Activated T-cell treated with anti-CD3 and anti-CD28 coated beads for 4 hours (primary cell): Measurements from ENCODE around the gene WNT7A.

Experiments
- DNase-seq: peaks from one replicate; pipeline ENCODE4 v3.0.0-alpha.2; 2020

WNT7A gene

DNA sequence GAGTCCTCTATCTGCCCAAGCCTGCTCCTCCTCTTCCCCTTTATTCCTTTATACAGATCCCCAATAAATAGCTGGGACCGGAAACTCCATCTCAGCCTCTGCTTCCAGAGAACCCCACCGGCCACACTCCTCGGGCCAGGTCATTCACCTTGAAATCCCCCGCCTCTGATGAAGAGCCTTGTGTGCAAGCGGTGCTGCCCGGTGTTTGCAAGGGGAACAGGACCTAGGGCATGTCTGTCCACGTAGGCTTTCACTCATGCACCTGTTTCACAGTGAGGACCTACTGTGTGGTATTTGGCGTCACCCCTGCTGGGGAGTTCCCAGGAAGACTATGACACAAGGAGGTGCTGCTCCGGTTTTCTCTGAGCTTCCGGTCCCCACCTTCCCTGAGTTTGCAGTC is 54.0 kb downstream of the WNT7A start:
- no peak for DNase-seq

DNA sequence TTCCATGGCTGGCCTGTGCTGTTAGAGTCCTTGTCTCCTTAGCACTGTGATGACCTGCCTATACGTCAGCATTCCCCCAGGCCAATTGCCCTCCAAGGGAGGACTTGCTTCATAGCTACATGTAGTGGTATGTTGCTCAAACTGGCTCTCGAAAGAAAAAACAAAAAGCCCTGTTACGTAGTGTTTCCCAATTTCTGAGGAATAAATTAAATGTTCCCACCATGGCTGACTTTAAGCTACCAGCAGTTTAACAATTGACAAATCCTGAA is 54.6 kb downstream of the WNT7A start:
- no peak for DNase-seq

- no peak for DNase-seq
Measured at GRCh38 chr3:13824521-13825310, 55.2 kb downstream of the WNT7A start.

GRCh38 chr3:13823692-13824091 is 56.2 kb downstream of the WNT7A start:
- no peak for DNase-seq

DNA sequence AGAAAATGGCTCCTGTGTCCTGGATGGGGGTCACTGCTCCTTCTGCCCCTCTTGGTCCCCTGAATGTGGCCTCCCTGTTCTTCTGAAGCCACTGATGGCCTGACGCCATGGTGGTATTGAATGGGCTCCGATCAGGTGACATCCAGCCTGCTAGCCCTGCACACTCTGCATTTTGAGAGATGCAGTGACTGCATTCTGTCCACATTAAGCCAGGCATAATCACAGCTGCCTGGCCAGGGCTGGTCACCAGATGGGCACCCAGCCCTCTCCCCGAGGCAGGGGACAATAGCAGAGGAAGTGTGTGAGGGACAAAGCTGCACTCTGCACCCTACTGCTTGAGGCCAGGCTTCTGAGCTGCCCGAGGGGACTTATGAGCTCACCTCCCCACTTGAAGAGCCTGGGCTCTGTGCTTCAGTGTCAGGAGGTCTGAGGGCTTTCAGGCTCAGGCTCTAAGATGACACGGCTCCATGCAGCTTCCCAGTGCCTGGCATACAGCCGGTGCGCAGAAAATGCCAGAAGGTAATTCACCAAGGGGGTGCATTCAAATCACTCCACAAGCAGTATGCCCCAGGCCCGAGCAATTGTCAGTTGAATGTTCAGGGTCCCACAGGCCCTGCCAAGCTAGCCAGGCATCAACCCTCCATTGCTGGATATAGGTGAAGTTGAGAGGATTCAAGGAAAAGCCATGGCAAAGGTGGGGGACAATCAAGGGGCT is 56.8 kb downstream of the WNT7A start:
- DNase-seq: no peak

DNA sequence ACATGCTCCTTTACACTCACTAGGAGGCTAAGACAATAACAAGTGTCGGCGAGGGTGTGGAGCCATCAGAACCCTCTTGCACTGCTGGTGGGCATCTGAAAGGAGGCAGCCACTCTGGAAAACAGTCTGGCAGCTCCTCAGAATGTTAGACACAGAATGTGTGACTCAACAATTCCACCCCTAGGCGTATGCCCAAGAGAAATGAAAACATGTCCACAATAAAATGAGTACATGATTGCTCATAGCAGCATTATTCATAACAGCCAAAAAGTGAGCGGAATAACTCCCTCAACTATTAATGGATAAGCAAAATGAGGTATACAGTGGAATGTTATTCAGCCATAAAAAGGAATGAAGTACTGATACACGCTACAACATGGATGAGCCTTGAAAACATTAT is 57.8 kb downstream of the WNT7A start:
- no peak for DNase-seq

DNA sequence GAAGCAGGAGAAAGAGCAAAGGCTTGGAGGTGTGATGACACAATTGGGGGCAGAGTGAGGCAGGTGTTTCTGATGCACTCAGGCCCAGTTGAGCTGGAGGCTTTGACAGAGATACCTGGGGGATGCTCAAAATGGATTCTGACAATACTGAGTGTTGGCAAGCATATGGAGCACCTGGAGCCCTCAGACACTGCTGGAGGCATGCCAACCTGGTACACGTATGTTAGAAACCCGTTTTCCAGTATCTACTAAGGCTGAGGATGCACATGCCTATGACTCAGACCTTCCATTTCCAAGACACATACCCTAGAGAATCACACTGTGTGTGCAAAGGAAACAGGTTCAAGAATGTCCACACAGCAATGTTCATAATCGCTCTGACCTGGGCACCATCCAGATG is 58.7 kb downstream of the WNT7A start:
- DNase-seq: no peak

DNA sequence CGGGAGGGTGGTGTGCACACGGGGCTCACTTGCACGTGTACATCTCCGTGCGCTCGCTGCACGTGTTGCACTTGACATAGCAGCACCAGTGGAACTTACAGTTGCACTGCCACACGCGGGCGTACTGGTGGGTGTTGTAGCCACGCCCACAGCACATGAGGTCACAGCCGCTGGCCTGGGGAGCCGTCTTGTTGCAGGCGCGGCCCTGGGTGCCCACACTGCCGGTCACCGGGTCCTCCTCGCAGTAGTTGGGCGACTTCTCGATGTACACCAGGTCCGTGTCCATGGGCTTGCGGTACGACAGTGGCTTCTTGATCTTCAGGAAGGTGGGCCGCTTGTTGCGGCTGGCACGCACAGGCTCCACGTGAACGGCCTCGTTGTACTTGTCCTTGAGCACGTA is 61.0 kb downstream of the WNT7A start:
- DNase-seq: no peak

DNA sequence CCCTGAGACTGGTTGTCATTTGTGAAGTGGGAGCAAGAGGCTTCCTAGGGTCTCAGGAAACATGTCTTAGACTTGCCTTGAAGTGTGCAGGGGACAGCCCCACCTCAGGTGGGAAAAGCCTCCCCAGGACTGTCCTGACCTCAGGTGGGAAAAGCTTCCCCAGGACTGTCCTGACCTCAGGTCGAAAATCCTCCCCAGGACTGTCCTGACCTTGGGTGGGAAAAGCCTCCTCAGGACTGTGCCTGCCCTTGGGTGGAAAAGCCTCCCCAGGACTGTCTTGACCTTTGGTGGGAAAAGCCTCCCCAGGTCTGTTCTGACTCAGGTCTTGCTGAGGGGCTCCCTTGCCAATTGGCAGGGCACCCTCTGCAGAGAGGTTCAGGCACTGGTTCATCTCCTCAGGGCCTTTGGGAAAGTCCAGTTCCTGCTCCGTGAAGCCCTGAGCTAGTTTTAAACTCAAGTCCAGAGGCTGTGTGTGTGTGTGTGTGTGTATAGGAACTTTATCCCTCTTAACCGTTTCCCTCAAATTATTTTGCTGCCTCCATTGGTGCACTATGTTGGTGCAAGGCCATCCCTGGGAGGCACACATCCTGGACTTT is 64.7 kb downstream of the WNT7A start:
- DNase-seq: no peak

DNA sequence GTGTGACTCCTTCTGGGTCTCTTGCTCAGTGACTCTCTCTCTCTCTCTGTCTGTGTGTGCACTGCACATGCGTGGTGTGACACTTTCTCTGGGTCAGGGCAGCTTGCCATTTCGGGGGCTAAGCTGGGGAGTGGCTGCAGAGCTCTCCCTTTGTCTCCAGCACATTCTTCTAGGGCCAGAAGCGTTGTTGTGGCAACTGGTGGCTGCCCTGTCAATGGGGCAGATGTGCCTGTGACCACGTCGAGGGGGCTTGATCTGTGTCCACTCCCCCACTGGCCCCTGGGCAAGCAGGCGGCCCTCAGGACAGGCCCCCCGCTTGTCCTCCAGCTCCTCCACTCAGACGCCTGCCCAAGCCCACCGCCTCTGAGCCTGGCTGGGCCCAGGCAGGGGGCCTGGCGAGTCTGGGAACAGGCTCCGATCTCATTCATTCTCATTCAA is 67.8 kb downstream of the WNT7A start:
- DNase-seq: no peak

DNA sequence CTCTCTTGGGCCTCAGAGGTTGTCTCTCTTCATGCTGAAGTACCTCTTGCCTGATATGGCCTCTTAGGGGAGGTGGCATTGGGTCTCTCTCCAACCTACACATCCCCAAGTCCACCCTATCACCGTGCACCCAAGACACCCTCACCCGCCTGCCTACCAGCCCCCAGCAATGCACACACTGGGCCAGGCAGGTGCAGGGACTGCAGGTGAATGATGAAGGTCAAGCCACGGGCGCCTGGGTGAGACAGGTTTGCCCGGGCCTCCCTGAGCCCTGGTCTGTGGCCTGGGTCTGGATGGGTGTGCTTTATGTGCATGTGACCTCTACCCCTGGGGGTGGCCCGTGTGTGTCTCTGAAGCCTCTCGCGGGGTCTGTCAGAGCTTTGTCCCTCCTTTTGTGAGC is 68.3 kb downstream of the WNT7A start:
- DNase-seq: no peak

DNA sequence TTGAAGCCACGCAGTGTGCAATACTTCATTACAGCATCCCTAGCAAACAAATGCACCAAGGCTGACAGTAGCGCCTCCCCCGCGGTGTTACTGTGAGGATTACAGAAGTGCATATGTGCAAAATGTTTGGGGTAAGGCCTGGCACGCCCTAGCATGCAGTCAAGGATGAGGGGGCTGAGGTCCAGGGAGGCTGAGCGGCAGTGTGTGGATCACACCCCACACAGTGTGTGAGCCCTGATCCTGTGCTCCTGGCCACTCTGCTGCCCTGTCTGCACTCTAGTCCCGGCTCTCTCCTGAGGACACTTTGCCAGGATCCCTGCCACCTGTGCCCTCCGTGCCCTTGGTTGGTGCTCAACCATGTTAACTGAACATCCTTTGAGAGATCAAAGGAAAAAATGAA is 71.3 kb downstream of the WNT7A start:
- DNase-seq: no peak

DNA sequence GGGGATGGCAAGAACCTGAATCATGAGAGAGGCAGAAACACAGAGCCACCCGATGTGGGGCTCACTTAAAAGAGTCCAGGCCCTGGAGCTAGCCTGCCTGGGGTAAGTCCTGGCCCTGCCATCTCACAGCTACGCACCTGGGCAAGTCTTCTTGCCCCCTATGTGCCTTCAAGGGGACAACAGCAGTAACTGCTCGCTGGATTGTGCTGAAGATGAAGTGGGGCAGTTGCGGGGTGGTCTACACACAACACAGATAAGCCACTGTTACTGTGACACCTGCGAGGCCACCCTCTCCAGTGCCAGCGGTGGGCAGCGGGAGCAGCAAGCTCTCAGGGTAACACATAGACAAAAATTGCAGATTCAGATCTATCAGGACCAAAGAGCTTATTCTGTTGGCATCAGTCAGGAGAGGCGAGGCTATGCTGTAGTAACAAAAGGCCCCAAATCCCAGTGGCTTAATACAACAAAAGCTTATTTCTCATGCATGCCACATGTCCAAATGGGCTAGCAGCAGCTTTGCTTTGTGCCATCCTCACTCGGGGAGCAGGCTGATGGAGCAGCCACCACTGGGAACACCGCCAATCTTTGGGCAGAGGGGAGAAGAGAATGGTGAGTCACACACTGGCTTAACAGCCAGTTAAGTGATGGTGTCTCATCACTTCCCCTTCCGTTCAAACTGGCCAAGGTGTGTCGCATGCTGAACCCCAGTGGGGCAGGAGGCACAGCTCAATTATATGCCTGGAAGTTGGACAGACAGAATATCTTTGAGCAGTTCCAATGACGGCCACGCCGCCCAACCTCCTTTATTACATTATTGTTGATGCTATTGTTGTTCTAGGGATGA is 78.3 kb downstream of the WNT7A start:
- DNase-seq: no peak

DNA sequence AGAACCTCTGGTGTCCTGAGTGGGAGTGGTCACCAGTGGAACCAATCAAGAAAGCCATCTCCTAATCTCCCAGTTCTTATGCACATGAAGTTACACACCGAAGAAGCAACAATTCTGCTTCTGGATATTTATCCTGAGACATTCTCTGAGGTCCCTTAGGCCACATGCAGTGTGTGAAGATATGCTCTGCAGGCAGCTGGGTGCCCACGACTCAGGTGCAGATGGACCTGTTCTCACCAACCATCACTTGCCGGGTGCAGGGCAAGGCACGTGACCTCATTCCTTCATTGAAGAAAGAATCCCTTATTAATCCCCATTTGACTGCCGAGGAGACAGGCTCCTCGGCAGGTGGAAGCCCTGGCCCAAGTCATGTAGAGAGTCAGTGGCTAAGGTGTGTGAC is 79.8 kb downstream of the WNT7A start:
- DNase-seq: no peak

- DNase-seq: no peak
Measured at GRCh38 chr3:13798401-13798800, 81.5 kb downstream of the WNT7A start.

GRCh38 chr3:13796701-13797460 is 83.0 kb downstream of the WNT7A start:
- DNase-seq: no peak

DNA sequence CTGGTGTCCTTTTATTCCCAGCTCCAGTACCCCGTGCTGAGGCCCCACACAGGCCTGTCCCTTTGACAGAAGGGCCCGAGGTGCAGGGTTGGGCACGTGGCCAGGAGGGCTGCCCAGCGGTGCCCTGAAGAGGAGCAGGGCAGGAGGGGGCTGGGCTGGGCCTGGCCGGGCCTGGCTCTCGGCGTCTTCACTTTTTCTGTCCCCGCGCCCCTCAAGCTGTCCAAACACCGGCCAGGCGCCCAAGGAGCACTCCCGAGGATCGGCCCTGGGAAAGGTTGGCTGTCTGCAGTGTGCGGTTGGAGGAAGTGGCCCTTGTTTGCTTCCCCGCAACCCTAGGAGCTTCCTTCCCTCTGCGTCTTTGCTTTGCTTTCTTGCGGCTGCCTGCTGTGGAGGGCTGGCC is 84.1 kb downstream of the WNT7A start:
- DNase-seq: no peak

DNA sequence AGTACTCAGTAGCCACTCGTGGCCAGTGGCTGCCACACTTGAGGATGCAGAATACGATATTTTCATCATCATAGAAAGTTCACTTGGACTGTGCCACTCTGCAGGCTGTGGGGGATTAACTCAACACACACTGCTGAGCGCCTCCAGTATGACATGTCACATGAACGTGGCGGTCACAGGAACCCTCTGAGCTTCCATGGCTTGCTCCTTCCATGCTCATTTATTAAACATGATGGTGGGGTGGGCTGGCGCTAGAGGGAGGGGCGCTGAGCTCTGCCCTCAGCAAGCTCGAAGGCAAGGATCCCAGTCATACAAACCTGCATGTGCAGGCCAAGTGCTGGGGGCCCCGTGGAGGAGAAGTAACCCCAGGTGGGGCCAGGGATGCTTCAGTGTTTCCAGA is 85.5 kb downstream of the WNT7A start:
- no peak for DNase-seq

- no peak for DNase-seq
Measured at GRCh38 chr3:13793451-13793850, 86.4 kb downstream of the WNT7A start.

DNA sequence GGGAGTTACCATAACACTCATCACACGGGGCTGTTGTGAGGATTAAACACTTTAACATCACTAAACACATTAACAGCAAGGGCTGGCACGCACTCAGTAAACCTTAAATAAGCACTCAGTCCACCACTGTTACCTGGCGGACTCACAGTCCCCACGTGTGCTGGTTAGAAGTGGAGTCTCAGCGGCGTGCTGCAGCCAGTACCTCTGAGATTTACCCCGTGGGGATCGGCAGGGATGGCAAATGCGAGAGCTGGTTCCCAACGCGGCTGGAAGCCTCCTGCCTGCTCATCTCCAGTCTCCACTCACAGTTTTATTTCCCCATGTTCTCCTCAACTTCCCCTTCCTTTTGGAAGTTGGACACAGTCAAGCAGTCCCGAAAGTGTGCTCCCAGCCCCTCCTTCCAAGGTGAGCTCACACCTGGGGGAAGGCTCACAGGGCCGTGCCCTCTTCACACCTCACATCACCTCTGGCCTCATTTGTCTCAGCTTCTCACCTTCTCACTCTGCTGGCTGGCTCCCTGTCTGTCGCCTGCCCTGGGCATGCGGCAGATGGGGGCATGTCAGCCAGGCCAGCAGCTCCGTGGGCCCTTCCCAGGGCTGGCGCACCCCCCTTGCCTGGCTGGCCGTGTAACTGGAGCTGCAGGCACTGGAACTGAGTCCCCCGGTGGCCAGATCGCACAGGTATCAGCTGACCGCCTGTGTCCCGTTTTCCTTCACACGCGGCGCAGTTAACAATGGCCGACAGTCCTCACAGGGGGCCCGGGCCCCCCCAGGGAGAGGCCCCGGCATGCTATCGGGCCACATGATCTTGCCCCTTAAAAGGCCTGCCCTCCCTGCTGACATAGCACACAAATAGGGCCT is 87.1 kb downstream of the WNT7A start:
- no peak for DNase-seq

DNA sequence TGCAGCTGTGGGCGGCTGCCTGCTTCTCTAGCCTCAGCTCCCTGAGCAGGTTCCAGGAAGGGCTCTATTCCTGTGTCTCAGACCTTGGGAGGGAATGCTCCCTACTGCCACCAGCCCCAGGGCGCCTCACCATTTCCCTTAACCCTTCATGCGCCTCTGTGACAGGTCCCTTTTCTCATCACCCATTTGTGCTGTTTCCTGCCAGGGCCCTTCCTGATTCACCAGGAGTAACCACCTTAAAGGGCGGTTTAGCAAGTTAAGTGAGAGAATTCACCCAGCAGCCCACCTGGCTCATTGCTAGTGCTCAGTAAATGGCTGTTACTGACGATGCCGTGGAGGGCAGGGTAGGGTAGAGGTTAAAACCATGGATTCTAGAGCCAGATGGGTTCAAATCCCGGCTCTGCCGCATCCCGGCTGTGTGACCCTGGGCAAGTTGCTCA is 87.8 kb downstream of the WNT7A start:
- DNase-seq: no peak
